ENCODE results near the gene IL25.

Gene IL25

GRCh38 chr14:23414254-23414653 lies 41.6 kb downstream of the IL25 start:
- no peak for ATAC-seq
- TF ChIP-seq POU6F1 (CRISPR knock-in tag; IDR thresholded peaks at IDR 0.05; ENCODE audit: borderline replicate concordance, low read depth) (no peak), ZNF565 (CRISPR knock-in tag; conservative IDR thresholded peaks at IDR 0.05; ENCODE audit: low read depth) (no peak), TCF4 (CRISPR knock-in tag; IDR thresholded peaks at IDR 0.05; ENCODE audit: borderline replicate concordance) (no peak), ZNF8 (CRISPR knock-in tag; IDR thresholded peaks at IDR 0.05) (no peak), SNAI2 (CRISPR knock-in tag; IDR thresholded peaks at IDR 0.05) (no peak), TOX (CRISPR knock-in tag; IDR thresholded peaks at IDR 0.05; ENCODE audit: borderline replicate concordance) (no peak), OSR1 (CRISPR knock-in tag; IDR thresholded peaks at IDR 0.05) (no peak), ZFP3 (CRISPR knock-in tag; IDR thresholded peaks at IDR 0.05) (no peak)

GRCh38 chr14:23414906-23415820 lies 42.6 kb downstream of the IL25 start:
- ATAC-seq = no peak
- TF ChIP-seq ZFP3 (CRISPR knock-in tag; IDR thresholded peaks at IDR 0.05) (no peak), ZC3H10 (CRISPR knock-in tag; IDR thresholded peaks at IDR 0.05) (no peak), ARNTL (CRISPR knock-in tag; IDR thresholded peaks at IDR 0.05; ENCODE audit: borderline replicate concordance, low read depth) (no peak), ESRRG (CRISPR knock-in tag; IDR thresholded peaks at IDR 0.05) (no peak), SNAI2 (CRISPR knock-in tag; IDR thresholded peaks at IDR 0.05) (no peak), ZNF565 (CRISPR knock-in tag; conservative IDR thresholded peaks at IDR 0.05; ENCODE audit: low read depth) (no peak), CSRNP3 (CRISPR knock-in tag; IDR thresholded peaks at IDR 0.05) (no peak), PPARA (CRISPR knock-in tag; IDR thresholded peaks at IDR 0.05; ENCODE audit: borderline replicate concordance) (no peak), CSDC2 (CRISPR knock-in tag; IDR thresholded peaks at IDR 0.05) (no peak), BACH2 (CRISPR knock-in tag; IDR thresholded peaks at IDR 0.05; ENCODE audit: borderline replicate concordance) (no peak), POU6F1 (CRISPR knock-in tag; IDR thresholded peaks at IDR 0.05; ENCODE audit: borderline replicate concordance, low read depth) (no peak), TOX (CRISPR knock-in tag; IDR thresholded peaks at IDR 0.05; ENCODE audit: borderline replicate concordance) (no peak), GLIS3 (CRISPR knock-in tag; IDR thresholded peaks at IDR 0.05) (no peak), TSHZ2 (CRISPR knock-in tag; IDR thresholded peaks at IDR 0.05) (no peak), TCF4 (CRISPR knock-in tag; IDR thresholded peaks at IDR 0.05; ENCODE audit: borderline replicate concordance) (no peak), ZFP30 (CRISPR knock-in tag; IDR thresholded peaks at IDR 0.05) (no peak), RARB (CRISPR knock-in tag; IDR thresholded peaks at IDR 0.05) (no peak), ZNF70 (CRISPR knock-in tag; IDR thresholded peaks at IDR 0.05) (no peak), OSR1 (CRISPR knock-in tag; IDR thresholded peaks at IDR 0.05) (no peak)
- TF ChIP-seq, protein P1, sequence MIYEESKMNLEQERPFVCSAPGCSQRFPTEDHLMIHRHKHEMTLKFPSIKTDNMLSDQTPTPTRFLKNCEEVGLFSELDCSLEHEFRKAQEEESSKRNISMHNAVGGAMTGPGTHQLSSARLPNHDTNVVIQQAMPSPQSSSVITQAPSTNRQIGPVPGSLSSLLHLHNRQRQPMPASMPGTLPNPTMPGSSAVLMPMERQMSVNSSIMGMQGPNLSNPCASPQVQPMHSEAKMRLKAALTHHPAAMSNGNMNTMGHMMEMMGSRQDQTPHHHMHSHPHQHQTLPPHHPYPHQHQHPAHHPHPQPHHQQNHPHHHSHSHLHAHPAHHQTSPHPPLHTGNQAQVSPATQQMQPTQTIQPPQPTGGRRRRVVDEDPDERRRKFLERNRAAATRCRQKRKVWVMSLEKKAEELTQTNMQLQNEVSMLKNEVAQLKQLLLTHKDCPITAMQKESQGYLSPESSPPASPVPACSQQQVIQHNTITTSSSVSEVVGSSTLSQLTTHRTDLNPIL (CRISPR knock-in tag; IDR thresholded peaks at IDR 0.05; ENCODE audit: low read depth) = no peak
